Tibial artery (tissue), 4 donors: ENCODE data around the gene SLC28A1.
A peak's percentile ranks its signal among the peaks of the same experiment; 100 is the strongest.

ENCODE experiments used
- DNase-seq, 2 donors: peaks; one replicate each; pipeline ENCODE4 v3.0.0-alpha.2; 2019
- H3K27ac ChIP-seq, 2 donors: fragments of 200-600 bp; sonication (generic) in 1 of 2; 1 replicate in 1 of 2; 2 replicates in 1 of 2; pipeline ENCODE4 v1.5.1; 2018 to 2019; ENCODE audit warnings: mild to moderate bottlenecking in 1 of 2
- H3K27me3 ChIP-seq, 2 donors: fragments of 200-600 bp; sonication (generic) in 1 of 2; one replicate each; pipeline versions ENCODE4 v1.5.1 to v1.6.0; 2016 to 2019
- H3K36me3 ChIP-seq, 3 donors: fragments of 200-600 bp; sonication (generic) in 2 of 3; one replicate each; pipeline ENCODE4 v1.5.1; 2016 to 2019; ENCODE audit warnings: mild to moderate bottlenecking in 2 of 3
- H3K4me1 ChIP-seq, 4 donors: fragments of 200-600 bp; sonication (generic) in 2 of 4; 1 replicate in 3 of 4; 2 replicates in 1 of 4; pipeline ENCODE4 v1.5.1; 2016 to 2019
- H3K4me3 ChIP-seq, 2 donors: fragments of 200-600 bp; sonication (generic) in 1 of 2; 1 replicate in 1 of 2; 2 replicates in 1 of 2; pipeline ENCODE4 v1.5.1; 2018 to 2019; ENCODE audit warnings: mild to moderate bottlenecking in 2 of 2
- H3K9me3 ChIP-seq, 3 donors: fragments of 200-600 bp; sonication (generic) in 1 of 3; one replicate each; pipeline ENCODE4 v1.5.1; 2016 to 2019
- CTCF ChIP-seq, 2 experiments: fragments of 200-600 bp in 1 of 2; fragments of 450-650 bp in 1 of 2; IDR thresholded peaks; one replicate each; pipeline ENCODE4 v1.5.1; 2017 to 2019; ENCODE audit warnings: antibody characterized with exemption in 2 of 2, mild to moderate bottlenecking in 1 of 2, moderate library complexity in 1 of 2
- intact Hi-C: fragments of 100-400 bp; cut with DNase I; formaldehyde crosslinking; loops from one replicate; pipeline ENCODE4 v1.15.0; 2023; ENCODE audit warnings: low total_unique reads

The SLC28A1 gene

DNA sequence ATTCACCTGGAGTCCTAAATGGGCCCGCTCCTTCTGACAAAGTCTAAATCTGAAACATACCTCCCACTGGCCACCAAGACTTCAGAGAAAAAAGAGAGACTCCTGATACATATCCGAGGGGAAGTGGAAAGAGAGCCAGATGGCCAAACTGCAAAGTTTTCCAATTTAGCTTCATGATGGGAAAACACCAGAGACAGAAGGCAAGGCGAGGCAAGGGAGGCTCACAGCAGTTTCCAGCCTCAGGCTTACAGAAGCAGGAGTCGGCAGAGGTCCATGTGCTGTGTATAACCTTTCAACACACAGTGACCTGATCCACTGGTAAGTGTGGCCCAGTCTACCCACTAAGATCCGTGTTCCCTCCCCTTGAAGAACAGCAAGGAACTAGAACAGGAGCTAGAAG lies 67.3 kb downstream of the SLC28A1 start:
- Histone ChIP-seq H3K36me3 (no peaks in the 10 kb centered on the region), H3K4me1 (peaks cover 0 to 48% (median 23%) of the 10 kb centered on the region in 4 donors), H3K27ac (peak overlapping the region in 1 of 2 donors; percentile 62), H3K27me3 (no peaks in the 10 kb centered on the region), H3K4me3 (no peak overlapping the region), H3K9me3 (no peaks in the 10 kb centered on the region)
- no peak for DNase-seq
- TF ChIP-seq CTCF (IDR thresholded peaks at IDR 0.05), result no peak
- intact Hi-C loops, result no loop called here

GRCh38 chr15:84953136-84953535 lies 68.7 kb downstream of the SLC28A1 start:
- Histone ChIP-seq H3K4me3 (no peak overlapping the region), H3K27me3 (no peaks in the 10 kb centered on the region), H3K27ac (no peak overlapping the region), H3K36me3 (no peaks in the 10 kb centered on the region), H3K9me3 (no peaks in the 10 kb centered on the region), H3K4me1 (peaks cover 0 to 37% (median 20%) of the 10 kb centered on the region in 4 donors)
- intact Hi-C loops, result no loop called here
- DNase-seq, result no peak
- no peak for TF ChIP-seq CTCF (IDR thresholded peaks at IDR 0.05)

- Histone ChIP-seq H3K4me1 (peaks cover 0 to 31% (median 19%) of the 10 kb centered on the region in 4 donors), H3K27me3 (no peaks in the 10 kb centered on the region), H3K27ac (no peak overlapping the region), H3K4me3 (no peak overlapping the region), H3K9me3 (no peaks in the 10 kb centered on the region), H3K36me3 (no peaks in the 10 kb centered on the region)
- DNase-seq, result no peak
- no peak for TF ChIP-seq CTCF (IDR thresholded peaks at IDR 0.05)
- intact Hi-C loops, result no loop called here
Measured at GRCh38 chr15:84953726-84954125, 69.3 kb downstream of the SLC28A1 start.

- DNase-seq, result peak; percentile 77 to 87
- peak overlapping the region; percentile 26 to 30 for H3K4me3 ChIP-seq
- H3K36me3 ChIP-seq, result no peaks in the 10 kb centered on the region
- H3K27me3 ChIP-seq, result no peaks in the 10 kb centered on the region
- peaks cover 0 to 16% (median 10%) of the 10 kb centered on the region in 4 donors for H3K4me1 ChIP-seq
- no peak overlapping the region for H3K27ac ChIP-seq
- intact Hi-C loops, result no loop called here
- H3K9me3 ChIP-seq, result no peaks in the 10 kb centered on the region
- TF ChIP-seq CTCF (IDR thresholded peaks at IDR 0.05), result peak; percentile 86 to 87
Measured at GRCh38 chr15:84955089-84955848, 70.8 kb downstream of the SLC28A1 start.

- Histone ChIP-seq H3K4me1 (peaks cover 0 to 6% (median 4%) of the 10 kb centered on the region in 4 donors), H3K4me3 (no peak overlapping the region), H3K27ac (no peak overlapping the region)
Measured at GRCh38 chr15:84956199-84956598, 71.7 kb downstream of the SLC28A1 start.

More at GRCh38 chr15:84956199-84956598, 71.7 kb downstream of the SLC28A1 start:
- Histone ChIP-seq H3K27me3 (no peaks in the 10 kb centered on the region), H3K9me3 (no peaks in the 10 kb centered on the region), H3K36me3 (no peaks in the 10 kb centered on the region)
- intact Hi-C loops, result loop anchor here (2.0 kb wide), 1 partner anchor 85 kb away; no protein-coding TSS in a partner anchor
- no peak for TF ChIP-seq CTCF (IDR thresholded peaks at IDR 0.05)
- DNase-seq, result no peak
